GM12892 (cell line): ENCODE results near the gene ZNF319.

Source experiments
- POLR2AphosphoS5 ChIP-seq: IDR thresholded peaks from 2 replicates; pipeline ENCODE4 v1.6.1; 2011; ENCODE audit warnings: low read depth, low read length, control low read depth
- TAF1 ChIP-seq: IDR thresholded peaks from 2 replicates; pipeline ENCODE4 v1.6.1; 2011; ENCODE audit warnings: low read depth, mild to moderate bottlenecking, control low read depth, low read length, borderline replicate concordance

- TF ChIP-seq TAF1 (no peak), POLR2AphosphoS5 (no peak)
These were observed 19.5 kb upstream of the ZNF319 start for GRCh38 chr16:58019866-58020538.
